Coronary artery (tissue), 2 donors: Measurements from ENCODE around the gene CRB1.

Experiments used
- DNase-seq: peaks from one replicate; pipeline ENCODE4 v3.0.0-alpha.2; 2017; ENCODE audit warnings: low spot score
- H3K27ac ChIP-seq, 2 donors: fragments of 200-600 bp; sonication (generic); one replicate each; pipeline ENCODE4 v1.5.1; 2016 to 2019
- H3K4me3 ChIP-seq: fragments of 200-600 bp; sonication (generic); 2 replicates; pipeline ENCODE4 v1.5.1; 2016; ENCODE audit warnings: mild to moderate bottlenecking, moderate library complexity
- TF ChIP-seq, protein P1 (sequence below): fragments of 200-600 bp; sonication (generic); IDR thresholded peaks from one replicate; pipeline ENCODE4 v1.5.1; 2019; ENCODE audit warnings: antibody characterized with exemption

Gene CRB1

DNA sequence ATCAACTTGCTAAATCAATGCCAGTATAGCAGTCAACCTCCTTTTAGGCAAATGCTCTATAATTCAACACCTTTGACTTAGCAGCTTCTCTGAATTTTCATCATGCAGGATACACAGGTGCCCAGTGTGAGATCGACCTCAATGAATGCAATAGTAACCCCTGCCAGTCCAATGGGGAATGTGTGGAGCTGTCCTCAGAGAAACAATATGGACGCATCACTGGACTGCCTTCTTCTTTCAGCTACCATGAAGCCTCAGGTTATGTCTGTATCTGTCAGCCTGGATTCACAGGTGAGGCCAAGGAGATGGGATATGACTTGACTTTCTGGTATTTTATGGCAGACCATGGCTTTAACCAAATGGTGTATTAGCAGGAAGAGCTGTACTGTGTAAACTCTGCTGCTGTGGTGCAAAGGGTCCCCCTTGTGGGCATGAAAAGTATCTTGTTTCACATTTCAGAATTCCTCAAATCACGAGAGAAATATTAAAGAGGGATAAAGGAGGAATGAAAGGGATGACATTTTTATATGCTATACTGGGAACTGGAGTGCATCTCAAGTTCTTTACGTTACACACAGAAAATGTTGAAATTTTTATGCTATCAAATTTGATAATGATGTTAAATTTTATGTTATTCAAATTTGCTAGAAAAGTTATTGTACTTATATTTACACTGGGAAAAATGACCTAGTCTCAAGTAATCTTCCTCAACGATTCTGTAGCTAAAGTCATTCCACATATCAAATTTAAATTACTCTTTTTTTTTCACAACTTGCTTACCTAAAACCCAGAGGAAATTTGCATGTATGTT lies 88.9 kb downstream of the CRB1 start:
- H3K27ac ChIP-seq = no peak overlapping the region
- DNase-seq = no peak
- TF ChIP-seq, protein P1, sequence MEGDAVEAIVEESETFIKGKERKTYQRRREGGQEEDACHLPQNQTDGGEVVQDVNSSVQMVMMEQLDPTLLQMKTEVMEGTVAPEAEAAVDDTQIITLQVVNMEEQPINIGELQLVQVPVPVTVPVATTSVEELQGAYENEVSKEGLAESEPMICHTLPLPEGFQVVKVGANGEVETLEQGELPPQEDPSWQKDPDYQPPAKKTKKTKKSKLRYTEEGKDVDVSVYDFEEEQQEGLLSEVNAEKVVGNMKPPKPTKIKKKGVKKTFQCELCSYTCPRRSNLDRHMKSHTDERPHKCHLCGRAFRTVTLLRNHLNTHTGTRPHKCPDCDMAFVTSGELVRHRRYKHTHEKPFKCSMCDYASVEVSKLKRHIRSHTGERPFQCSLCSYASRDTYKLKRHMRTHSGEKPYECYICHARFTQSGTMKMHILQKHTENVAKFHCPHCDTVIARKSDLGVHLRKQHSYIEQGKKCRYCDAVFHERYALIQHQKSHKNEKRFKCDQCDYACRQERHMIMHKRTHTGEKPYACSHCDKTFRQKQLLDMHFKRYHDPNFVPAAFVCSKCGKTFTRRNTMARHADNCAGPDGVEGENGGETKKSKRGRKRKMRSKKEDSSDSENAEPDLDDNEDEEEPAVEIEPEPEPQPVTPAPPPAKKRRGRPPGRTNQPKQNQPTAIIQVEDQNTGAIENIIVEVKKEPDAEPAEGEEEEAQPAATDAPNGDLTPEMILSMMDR = no peak
- H3K4me3 ChIP-seq = no peak overlapping the region

- no peak for DNase-seq
- TF ChIP-seq, protein P1 = no peak
- Histone ChIP-seq H3K4me3 (no peak overlapping the region), H3K27ac (no peak overlapping the region)
Observed at GRCh38 chr1:197358959-197359358, 90.9 kb downstream of the CRB1 start.

- no peak overlapping the region for H3K27ac ChIP-seq
- DNase-seq = no peak
- TF ChIP-seq, protein P1 = no peak
- H3K4me3 ChIP-seq = no peak overlapping the region
Observed at GRCh38 chr1:197360068-197360467, 92.0 kb downstream of the CRB1 start.

DNA sequence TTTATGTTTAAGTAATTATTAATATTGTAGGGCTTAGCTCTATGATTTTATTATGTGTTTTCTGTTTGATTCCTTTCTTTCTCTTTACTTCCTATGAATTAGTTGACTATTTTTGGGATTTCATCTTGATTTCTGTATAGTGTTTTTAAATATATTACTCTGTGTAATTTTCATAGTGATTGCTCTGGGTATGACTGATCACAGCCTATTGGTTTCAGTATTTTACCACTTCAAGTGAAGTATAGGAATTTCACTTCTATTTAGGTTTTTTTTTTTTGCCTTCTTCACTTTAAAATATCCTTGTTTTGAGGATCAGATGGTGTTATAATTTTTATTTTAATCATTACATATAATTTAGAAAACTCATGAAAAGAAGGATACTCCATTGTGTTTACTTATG lies 94.8 kb downstream of the CRB1 start:
- Histone ChIP-seq H3K4me3 (no peak overlapping the region), H3K27ac (no peak overlapping the region)
- DNase-seq = no peak
- TF ChIP-seq, protein P1 = no peak

GRCh38 chr1:197363855-197364254 lies 95.8 kb downstream of the CRB1 start:
- Histone ChIP-seq H3K27ac (no peak overlapping the region), H3K4me3 (no peak overlapping the region)
- TF ChIP-seq, protein P1 = no peak
- no peak for DNase-seq

DNA sequence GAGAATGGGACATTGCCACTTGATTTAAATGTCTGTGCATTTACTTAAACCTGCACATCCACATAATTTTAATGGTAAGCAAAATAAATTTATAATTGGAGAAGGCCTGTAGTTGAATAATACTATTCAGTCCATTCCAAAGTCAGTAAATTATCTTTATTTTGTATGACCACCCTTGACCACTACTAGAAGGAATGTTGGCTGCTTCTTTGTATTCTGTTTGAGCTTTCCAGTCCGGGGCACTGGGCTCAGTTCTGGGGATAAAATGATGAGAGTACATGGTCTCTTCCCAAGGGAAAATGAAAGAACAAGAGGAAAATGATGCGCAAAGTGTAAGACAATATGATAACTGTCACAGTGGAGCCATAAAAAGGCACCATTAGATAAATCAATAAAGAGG lies 98.9 kb downstream of the CRB1 start:
- H3K4me3 ChIP-seq = no peak overlapping the region
- TF ChIP-seq, protein P1 = no peak
- DNase-seq = no peak
- no peak overlapping the region for H3K27ac ChIP-seq

DNA sequence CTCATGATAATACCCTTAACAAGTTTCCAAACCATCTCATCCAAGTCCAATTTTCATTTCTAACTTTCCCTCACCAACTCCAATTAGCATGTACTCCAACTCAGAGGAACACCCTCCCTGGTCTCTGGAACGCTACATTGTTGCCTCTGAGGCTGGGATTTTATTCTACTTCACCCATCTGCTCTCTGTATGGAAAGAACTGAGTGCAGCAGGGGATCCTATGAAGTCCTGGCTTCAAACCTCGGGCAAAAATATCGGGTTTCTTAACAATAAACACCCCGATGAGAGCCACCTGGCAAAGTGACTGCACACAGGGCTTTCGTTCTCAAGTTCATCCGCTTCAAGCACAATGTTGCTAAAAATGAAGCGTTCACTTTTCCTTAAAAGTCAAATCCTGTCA lies 99.6 kb downstream of the CRB1 start:
- Histone ChIP-seq H3K27ac (no peak overlapping the region), H3K4me3 (no peak overlapping the region)
- TF ChIP-seq, protein P1 = no peak
- DNase-seq = no peak
